ENCODE data around the gene MTFMT. TPM values are rescaled to one million over a fixed set of nuclear protein-coding genes. Genes with fewer than 3 reads are reported as not detected.

Gene MTFMT
- total and polyA plus RNA-seq, 2 of the 13 experiments (the other 11 are each of a cell fraction or from before 2014, with no cell fraction given): 9.9 to 23.2 TPM

DNA sequence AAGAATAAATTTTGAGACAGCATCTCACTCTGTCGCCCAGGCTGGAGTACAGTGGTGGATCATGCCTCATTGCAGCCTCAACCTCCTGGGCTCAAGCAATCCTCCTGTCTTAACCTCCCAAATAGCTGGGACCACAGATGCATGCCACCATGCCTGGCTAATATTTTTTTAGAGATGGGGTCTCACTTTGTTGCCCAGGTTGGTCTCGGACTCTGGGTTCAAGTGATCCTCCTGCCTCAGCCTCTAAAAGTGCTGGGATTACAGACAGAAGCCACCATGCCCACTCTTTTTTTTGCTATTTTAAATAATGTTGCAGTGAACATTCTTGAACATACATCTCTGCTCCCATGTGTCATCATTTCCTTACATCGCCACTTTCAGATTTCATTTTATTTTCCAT is 9.0 kb upstream of the MTFMT start:
- Histone ChIP-seq H3K4me2 (ENCODE audit: low read depth, low read length) (no peak overlapping the region), H3K27me3 (ENCODE audit: control insufficient read depth in 1 of 2, insufficient read depth in 2 of 2, low read length in 2 of 2) (no peaks in the 10 kb centered on the region), H3K9ac (ENCODE audit: insufficient read depth, low read depth, low read length) (no peak overlapping the region), H3K79me2 (ENCODE audit: insufficient read depth, low read length) (no peaks in the 10 kb centered on the region), H3K27ac (ENCODE audit: extremely low read length, insufficient read depth, low read length) (no peak overlapping the region), H2AFZ (ENCODE audit: low read length) (no peak overlapping the region), H3K36me3 (replicated peaks in 1 of 2; ENCODE audit: control insufficient read depth in 1 of 2, insufficient read depth in 2 of 2, low read length in 2 of 2) (no peaks in the 10 kb centered on the region), H4K20me1 (ENCODE audit: insufficient read depth, low read length) (no peaks in the 10 kb centered on the region), H3K9me3 (ENCODE audit: low read length) (no peaks in the 10 kb centered on the region), H3K4me3 (replicated peaks in 1 of 3; ENCODE audit: insufficient read depth in 1 of 3, low read depth in 2 of 3, low read length in 3 of 3) (no peak overlapping the region), H3K4me1 (ENCODE audit: insufficient read depth, low read length) (peaks cover 70% of the 10 kb centered on the region)
- FAIRE-seq (no peak), DNase-seq (ENCODE audit: low spot score) (no peak), ATAC-seq (no peak)
- CTCF ChIA-PET (ENCODE audit: low intra/inter-chr PET ratio, low total read pairs): no interaction called here
- TF ChIP-seq, protein P1, sequence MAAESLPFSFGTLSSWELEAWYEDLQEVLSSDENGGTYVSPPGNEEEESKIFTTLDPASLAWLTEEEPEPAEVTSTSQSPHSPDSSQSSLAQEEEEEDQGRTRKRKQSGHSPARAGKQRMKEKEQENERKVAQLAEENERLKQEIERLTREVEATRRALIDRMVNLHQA (CRISPR knock-in tag; IDR thresholded peaks at IDR 0.05): no peak
- no peak for TF ChIP-seq NFE2L2 (IDR thresholded peaks at IDR 0.05; ENCODE audit: low read length)
- TF ChIP-seq, protein P2, sequence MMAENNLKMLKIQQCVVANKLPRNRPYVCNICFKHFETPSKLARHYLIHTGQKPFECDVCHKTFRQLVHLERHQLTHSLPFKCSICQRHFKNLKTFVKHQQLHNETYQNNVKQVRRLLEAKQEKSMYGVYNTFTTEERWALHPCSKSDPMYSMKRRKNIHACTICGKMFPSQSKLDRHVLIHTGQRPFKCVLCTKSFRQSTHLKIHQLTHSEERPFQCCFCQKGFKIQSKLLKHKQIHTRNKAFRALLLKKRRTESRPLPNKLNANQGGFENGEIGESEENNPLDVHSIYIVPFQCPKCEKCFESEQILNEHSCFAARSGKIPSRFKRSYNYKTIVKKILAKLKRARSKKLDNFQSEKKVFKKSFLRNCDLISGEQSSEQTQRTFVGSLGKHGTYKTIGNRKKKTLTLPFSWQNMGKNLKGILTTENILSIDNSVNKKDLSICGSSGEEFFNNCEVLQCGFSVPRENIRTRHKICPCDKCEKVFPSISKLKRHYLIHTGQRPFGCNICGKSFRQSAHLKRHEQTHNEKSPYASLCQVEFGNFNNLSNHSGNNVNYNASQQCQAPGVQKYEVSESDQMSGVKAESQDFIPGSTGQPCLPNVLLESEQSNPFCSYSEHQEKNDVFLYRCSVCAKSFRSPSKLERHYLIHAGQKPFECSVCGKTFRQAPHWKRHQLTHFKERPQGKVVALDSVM (CRISPR knock-in tag; IDR thresholded peaks at IDR 0.05): peak; percentile 72; the same call in 1 of the 2 replicates
- intact Hi-C loops (cut with micrococcal nuclease; ENCODE audit: unreplicated experiment): loop anchor here (10.0 kb wide), 1 partner anchor 146 kb away; the partner anchor contains the start of gene CLPX
- WGBS (ENCODE audit: low lambda C conversion rate): 96% methylated on average over 3 of the region's 3 CpGs
- no TSS peak for BruUV-seq (replicated peaks)
- POLR2A ChIA-PET: no interaction called here
- in situ Hi-C loops (cut with HindIII; ENCODE audit: extremely low pct_ligation_motif_present, low pct_unique_long_range_greater_than_20kb): loop anchor here (10.0 kb wide), 2 partner anchors 46 to 256 kb away; partner anchors contain the start of gene RNU5A-1

GRCh38 chr15:65037309-65037708 is 7.9 kb upstream of the MTFMT start:
- H3K27me3 ChIP-seq (ENCODE audit: control insufficient read depth in 1 of 2, insufficient read depth in 2 of 2, low read length in 2 of 2): no peaks in the 10 kb centered on the region
- H4K20me1 ChIP-seq (ENCODE audit: insufficient read depth, low read length): no peaks in the 10 kb centered on the region
- no peak overlapping the region for H3K27ac ChIP-seq (ENCODE audit: extremely low read length, insufficient read depth, low read length)
- WGBS (ENCODE audit: low lambda C conversion rate): 15% methylated on average over 1 of the region's 1 CpG
- intact Hi-C loops (cut with micrococcal nuclease; ENCODE audit: unreplicated experiment): loop anchor here (10.0 kb wide), 1 partner anchor 147 kb away; the partner anchor contains the start of gene CLPX
- no peak overlapping the region for H2AFZ ChIP-seq (ENCODE audit: low read length)
- BruUV-seq (replicated peaks): no TSS peak
- H3K4me1 ChIP-seq (ENCODE audit: insufficient read depth, low read length): peaks cover 70% of the 10 kb centered on the region
- H3K79me2 ChIP-seq (ENCODE audit: insufficient read depth, low read length): no peaks in the 10 kb centered on the region
- H3K4me3 ChIP-seq (replicated peaks in 1 of 3; ENCODE audit: insufficient read depth in 1 of 3, low read depth in 2 of 3, low read length in 3 of 3): no peak overlapping the region
- POLR2A ChIA-PET: no interaction called here
- no peak for FAIRE-seq
- H3K36me3 ChIP-seq (replicated peaks in 1 of 2; ENCODE audit: control insufficient read depth in 1 of 2, insufficient read depth in 2 of 2, low read length in 2 of 2): no peaks in the 10 kb centered on the region
- no peak for ATAC-seq
- no peak overlapping the region for H3K4me2 ChIP-seq (ENCODE audit: low read depth, low read length)
- no peaks in the 10 kb centered on the region for H3K9me3 ChIP-seq (ENCODE audit: low read length)
- CTCF ChIA-PET (ENCODE audit: low intra/inter-chr PET ratio, low total read pairs): no interaction called here
- DNase-seq (ENCODE audit: low spot score): no peak
- in situ Hi-C loops (cut with HindIII; ENCODE audit: extremely low pct_ligation_motif_present, low pct_unique_long_range_greater_than_20kb): loop anchor here (10.0 kb wide), 2 partner anchors 47 to 257 kb away; partner anchors contain the start of gene RNU5A-1
- no peak overlapping the region for H3K9ac ChIP-seq (ENCODE audit: insufficient read depth, low read depth, low read length)
- TF ChIP-seq ZFP41 (CRISPR knock-in tag; IDR thresholded peaks at IDR 0.05; ENCODE audit: borderline replicate concordance): no peak
- no peak for TF ChIP-seq SALL1 (CRISPR knock-in tag; IDR thresholded peaks at IDR 0.05)
- no peak for TF ChIP-seq HMG20A (CRISPR knock-in tag; IDR thresholded peaks at IDR 0.05; ENCODE audit: borderline replicate concordance)
- TF ChIP-seq GLMP (CRISPR knock-in tag; IDR thresholded peaks at IDR 0.05; ENCODE audit: borderline replicate concordance): no peak
- TF ChIP-seq TRIM22 (IDR thresholded peaks at IDR 0.05): no peak
- no peak for TF ChIP-seq AGO1 (IDR thresholded peaks at IDR 0.05; ENCODE audit: low read depth, low read length, poor library complexity, severe bottlenecking)
- no peak for TF ChIP-seq NFIC (IDR thresholded peaks at IDR 0.05; ENCODE audit: low read length)
